HEK293T (cell line): ENCODE measurements around the gene NEURL4.

Experiments
- BHLHE40 ChIP-seq: fragments of 450-650 bp; IDR thresholded peaks from 2 replicates; pipeline ENCODE4 v1.6.1; 2016; ENCODE audit warnings: mild to moderate bottlenecking, moderate library complexity, borderline replicate concordance
- CTBP1 ChIP-seq: fragments of 450-650 bp; IDR thresholded peaks from 2 replicates; pipeline ENCODE4 v1.6.1; 2016; ENCODE audit warnings: borderline replicate concordance
- ELF4 ChIP-seq: fragments of 450-650 bp; IDR thresholded peaks from 2 replicates; pipeline ENCODE4 v1.6.1; 2017; ENCODE audit warnings: antibody characterized with exemption
- FOXA1 ChIP-seq: fragments of 450-650 bp; IDR thresholded peaks from 2 replicates; pipeline ENCODE4 v1.6.1; 2016; ENCODE audit warnings: mild to moderate bottlenecking
- FOXK2 ChIP-seq: fragments of 450-650 bp; IDR thresholded peaks from 2 replicates; pipeline ENCODE4 v1.6.1; 2016; ENCODE audit warnings: mild to moderate bottlenecking
- FOXM1 ChIP-seq: fragments of 450-650 bp; IDR thresholded peaks from 2 replicates; pipeline ENCODE4 v1.6.1; 2017; ENCODE audit warnings: mild to moderate bottlenecking, borderline replicate concordance
- NFRKB ChIP-seq: fragments of 450-650 bp; IDR thresholded peaks from 2 replicates; pipeline ENCODE4 v1.6.1; 2016; ENCODE audit warnings: mild to moderate bottlenecking, moderate library complexity
- SP1 ChIP-seq: fragments of 450-650 bp; IDR thresholded peaks from 2 replicates; pipeline ENCODE4 v1.6.1; 2017
- SUZ12 ChIP-seq: fragments of 450-650 bp; IDR thresholded peaks from 2 replicates; pipeline ENCODE4 v1.6.1; 2016; ENCODE audit warnings: mild to moderate bottlenecking
- TARDBP ChIP-seq: fragments of 450-650 bp; IDR thresholded peaks from 2 replicates; pipeline ENCODE4 v1.6.1; 2016
- TF ChIP-seq, protein P1 (sequence below): fragments of 450-650 bp; IDR thresholded peaks from 2 replicates; pipeline ENCODE4 v1.6.1; 2016

DNA sequence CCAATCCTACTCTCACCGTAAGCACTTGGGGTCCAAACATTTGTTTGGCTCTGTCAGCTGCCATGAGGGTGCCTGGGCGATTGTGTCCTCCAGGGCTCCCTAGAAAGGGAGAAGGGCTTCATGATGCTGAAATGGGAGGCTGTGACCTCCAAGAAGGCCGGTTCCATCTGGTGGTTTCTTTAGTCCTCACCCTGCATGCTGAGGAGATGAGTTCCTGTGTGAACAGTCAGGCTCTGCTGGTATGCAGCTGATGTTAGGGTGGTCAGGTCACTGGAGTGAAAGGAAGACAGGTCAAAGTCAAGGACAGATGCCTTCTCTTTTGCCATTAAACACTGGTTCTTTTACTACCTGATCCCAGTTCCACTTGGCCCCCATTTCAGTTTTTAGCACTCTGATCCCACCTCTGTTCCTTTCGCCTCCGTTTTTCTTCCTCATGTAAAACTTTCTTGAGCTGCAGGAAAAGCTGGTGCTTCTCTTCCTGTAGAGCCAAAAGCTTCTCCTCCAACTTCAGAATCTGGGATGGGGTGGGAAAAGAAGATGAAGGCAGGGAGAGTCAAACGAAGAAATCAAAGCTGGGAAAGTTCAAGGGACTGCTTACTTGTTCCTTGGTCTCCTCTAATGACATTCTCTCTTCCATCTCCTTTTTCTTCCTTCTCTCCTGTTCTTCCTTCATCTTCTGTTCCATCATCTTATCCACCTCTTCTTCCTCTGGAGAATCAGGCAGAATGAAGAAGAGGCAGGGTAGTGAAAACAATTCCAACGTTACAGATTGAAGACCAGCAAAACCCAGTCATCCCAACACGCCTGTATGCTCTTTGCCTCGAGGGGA is 15.0 kb downstream of the NEURL4 start:
- TF ChIP-seq CTBP1: no peak
- no peak for TF ChIP-seq TARDBP
- TF ChIP-seq SP1: no peak
- TF ChIP-seq, protein P1, sequence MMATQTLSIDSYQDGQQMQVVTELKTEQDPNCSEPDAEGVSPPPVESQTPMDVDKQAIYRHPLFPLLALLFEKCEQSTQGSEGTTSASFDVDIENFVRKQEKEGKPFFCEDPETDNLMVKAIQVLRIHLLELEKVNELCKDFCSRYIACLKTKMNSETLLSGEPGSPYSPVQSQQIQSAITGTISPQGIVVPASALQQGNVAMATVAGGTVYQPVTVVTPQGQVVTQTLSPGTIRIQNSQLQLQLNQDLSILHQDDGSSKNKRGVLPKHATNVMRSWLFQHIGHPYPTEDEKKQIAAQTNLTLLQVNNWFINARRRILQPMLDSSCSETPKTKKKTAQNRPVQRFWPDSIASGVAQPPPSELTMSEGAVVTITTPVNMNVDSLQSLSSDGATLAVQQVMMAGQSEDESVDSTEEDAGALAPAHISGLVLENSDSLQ: no peak
- no peak for TF ChIP-seq FOXM1
- TF ChIP-seq SUZ12: no peak
- no peak for TF ChIP-seq ELF4
- TF ChIP-seq FOXK2: no peak
- no peak for TF ChIP-seq BHLHE40
- no peak for TF ChIP-seq NFRKB
- no peak for TF ChIP-seq FOXA1
